AG04449 (cell line): ENCODE measurements around the gene PELI2.

Source experiments
- CTCF ChIA-PET: fragments of 350-600 bp; formaldehyde crosslinking; extraction: SDS; loops from one replicate; lab custom pipeline; 2021; ENCODE audit warnings: antibody characterized with exemption; lab: Yijun Ruan, JAX
- POLR2A ChIA-PET: fragments of 400-600, 350-600 bp; formaldehyde crosslinking; extraction: SDS; loops from one replicate; lab custom pipeline; 2020; ENCODE audit warnings: antibody characterized with exemption, inconsistent platforms; lab: Yijun Ruan, JAX
- DNase-seq: peaks from one replicate; pipeline ENCODE4 v3.0.0-alpha.2; 2010; ENCODE audit warnings: low read depth, low spot score
- H3K4me3 ChIP-seq: 2 replicates; pipeline ENCODE4 v1.5.1; 2011; ENCODE audit warnings: low read depth, mild to moderate bottlenecking, control low read depth, low read length
- TF ChIP-seq, protein P1 (sequence below): IDR thresholded peaks from one replicate; pipeline ENCODE4 v1.5.1; 2011; ENCODE audit warnings: mild to moderate bottlenecking, moderate library complexity, low read length, control low read depth, inconsistent platforms; ENCODE audit not compliant: insufficient read depth; ENCODE audit errors: missing control alignments

The PELI2 gene

DNA sequence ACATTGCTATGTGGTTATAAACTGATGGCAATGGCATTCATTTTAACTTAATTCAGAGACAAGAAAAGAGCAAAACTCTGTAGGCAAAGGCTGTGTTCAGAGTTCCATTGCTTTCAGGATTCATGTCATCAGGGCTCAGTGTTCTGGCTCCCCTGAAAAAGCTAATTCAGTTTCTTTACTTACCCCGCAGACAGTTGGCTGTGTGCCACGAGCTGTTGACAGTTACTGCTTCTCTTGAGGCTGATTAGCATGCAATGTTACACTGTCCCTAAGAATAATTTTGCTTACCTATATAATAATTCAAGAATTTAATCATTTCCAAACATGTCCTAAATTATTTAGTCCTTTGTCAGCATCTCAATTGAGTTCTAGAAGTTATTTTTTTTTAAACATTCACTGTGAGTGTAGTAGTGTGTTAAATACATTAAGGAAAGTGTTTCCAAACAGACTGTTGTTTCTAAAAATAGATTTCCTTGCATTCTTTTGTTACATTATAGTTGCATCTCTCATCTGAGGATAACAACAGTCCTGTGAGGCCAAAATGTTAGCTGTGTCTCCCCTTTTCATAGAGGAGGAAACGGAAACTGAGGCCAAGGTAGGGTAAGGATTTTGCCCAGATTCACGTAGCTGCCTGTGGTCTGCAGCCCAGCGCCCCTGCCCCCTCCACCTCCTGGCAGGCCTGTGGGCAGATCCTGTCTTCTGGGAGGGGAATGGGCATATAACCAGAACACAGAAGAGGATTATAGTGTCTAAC is 98.6 kb downstream of the PELI2 start:
- ChIA-PET POLR2A (no interaction called here), CTCF (interaction anchor here (0.9 to 1.6 kb wide), 4 partner anchors 10 to 123 kb away, joined by 3 to 4 read pairs (median 3); no protein-coding TSS in a partner anchor)
- no peak overlapping the region for H3K4me3 ChIP-seq
- no peak for DNase-seq
- TF ChIP-seq, protein P1, sequence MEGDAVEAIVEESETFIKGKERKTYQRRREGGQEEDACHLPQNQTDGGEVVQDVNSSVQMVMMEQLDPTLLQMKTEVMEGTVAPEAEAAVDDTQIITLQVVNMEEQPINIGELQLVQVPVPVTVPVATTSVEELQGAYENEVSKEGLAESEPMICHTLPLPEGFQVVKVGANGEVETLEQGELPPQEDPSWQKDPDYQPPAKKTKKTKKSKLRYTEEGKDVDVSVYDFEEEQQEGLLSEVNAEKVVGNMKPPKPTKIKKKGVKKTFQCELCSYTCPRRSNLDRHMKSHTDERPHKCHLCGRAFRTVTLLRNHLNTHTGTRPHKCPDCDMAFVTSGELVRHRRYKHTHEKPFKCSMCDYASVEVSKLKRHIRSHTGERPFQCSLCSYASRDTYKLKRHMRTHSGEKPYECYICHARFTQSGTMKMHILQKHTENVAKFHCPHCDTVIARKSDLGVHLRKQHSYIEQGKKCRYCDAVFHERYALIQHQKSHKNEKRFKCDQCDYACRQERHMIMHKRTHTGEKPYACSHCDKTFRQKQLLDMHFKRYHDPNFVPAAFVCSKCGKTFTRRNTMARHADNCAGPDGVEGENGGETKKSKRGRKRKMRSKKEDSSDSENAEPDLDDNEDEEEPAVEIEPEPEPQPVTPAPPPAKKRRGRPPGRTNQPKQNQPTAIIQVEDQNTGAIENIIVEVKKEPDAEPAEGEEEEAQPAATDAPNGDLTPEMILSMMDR: no peak

DNA sequence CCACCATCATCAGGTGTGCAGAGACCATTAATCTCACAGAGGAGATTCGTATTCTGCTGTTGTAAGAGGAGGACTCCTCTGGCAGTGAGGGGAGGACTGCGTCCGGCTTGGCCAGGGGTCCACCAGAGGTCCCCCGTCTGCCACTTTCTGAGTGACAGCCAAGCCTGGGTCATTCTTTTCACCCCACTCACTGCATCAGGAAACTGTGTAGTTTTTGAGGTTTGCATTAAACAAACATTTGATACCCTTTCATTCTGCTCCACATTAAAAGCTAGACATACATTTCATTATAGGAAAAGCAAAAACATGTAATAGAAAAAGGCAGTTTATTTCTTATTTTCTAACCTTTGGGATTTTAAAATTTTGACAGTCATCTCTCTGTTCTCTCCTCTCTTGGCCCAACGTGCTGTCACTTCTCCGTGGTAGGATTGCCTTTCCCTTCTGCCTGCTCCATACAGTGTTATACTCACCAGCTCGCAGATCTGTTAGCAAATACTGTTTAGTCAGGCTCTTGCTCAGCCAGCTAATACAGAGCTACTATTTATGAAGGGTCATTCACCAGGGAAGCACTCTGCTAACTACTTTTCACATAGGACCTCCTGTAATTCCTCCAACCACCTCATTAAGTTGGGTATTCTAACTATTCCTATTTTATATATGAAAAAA is 99.3 kb downstream of the PELI2 start:
- CTCF ChIA-PET: interaction anchor here (1.0 to 1.6 kb wide), 2 partner anchors 10 to 27 kb away, joined by 3 to 4 read pairs; no protein-coding TSS in a partner anchor
- no peak overlapping the region for H3K4me3 ChIP-seq
- POLR2A ChIA-PET: no interaction called here
- TF ChIP-seq, protein P1: no peak
- no peak for DNase-seq

DNA sequence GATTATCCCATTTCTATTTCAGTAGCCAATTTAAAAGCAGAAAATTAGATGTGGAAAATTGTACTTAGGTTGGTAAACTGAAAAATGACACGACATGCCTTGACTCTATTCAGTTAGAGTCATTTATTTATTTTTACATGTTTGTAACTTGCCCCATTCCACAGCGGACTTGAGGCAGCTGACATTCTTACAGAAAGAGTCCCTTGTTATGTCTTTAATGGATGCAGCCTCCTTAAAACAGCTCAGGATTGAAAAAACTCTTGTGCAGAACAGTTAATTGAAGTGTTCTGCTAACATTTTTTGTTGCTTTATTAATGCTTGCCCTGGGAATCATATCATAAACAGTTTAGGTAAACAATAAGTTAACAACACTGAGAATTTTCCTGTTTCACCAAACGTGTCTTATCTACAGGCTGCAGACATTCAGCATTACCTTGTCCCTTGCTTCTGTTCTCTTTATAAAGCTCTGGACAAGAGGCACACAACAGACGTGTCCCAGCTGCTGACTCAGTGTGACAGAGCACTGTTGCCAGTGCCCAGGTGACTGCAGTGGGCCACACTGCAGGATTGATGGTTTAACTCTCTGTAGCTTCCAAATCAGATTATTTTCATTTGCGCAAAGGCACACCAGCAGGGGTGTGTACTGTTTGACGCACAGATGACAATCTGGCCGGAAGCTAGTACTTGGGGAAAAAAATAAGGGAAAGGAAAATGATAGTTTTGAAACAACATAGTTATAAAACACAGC is 101.6 kb downstream of the PELI2 start:
- POLR2A ChIA-PET: no interaction called here
- DNase-seq: no peak
- CTCF ChIA-PET: interaction anchor here (0.7 kb wide), 1 partner anchor 11 kb away, joined by 3 read pairs; no protein-coding TSS in a partner anchor
- H3K4me3 ChIP-seq: no peak overlapping the region
- TF ChIP-seq, protein P1: no peak

DNA sequence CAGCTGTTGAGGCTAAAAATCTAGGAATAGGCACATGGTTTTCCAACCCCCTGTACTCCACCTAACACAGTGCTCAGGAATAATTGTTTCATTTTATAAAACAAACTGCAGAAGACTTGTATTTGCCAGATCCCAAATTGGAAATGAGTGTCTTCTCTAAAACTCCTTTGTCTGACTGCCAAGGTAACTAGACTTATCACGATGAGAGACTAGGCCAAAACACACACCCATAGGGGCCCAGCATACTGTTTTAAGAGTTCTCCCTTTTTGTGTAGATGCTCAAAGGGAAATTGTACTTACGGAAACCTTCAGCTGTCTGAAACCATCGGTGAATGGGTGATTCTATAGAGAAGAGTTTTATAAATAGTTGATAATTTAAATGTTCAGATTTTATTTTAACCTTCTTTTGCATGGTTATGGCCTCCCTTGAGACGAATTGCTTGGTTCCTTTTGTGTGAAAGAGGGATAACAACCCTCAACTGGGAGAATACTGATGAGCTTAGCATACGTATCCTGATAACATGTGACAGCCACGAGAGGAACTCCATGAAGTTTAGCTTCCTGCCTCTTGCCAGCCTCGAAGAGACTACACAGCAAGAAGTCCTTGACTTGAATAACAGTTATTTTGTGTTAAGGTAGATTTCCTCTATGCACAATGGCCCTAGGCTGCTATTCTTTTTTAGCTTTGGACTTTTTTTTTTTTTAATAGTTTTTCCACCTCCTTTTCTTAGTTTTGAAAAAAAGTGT is 103.3 kb downstream of the PELI2 start:
- DNase-seq: no peak
- H3K4me3 ChIP-seq: no peak overlapping the region
- CTCF ChIA-PET: interaction anchor here (0.6 to 0.8 kb wide), 2 partner anchors 23 to 87 kb away, joined by 3 read pairs; no protein-coding TSS in a partner anchor
- POLR2A ChIA-PET: no interaction called here
- TF ChIP-seq, protein P1: no peak

DNA sequence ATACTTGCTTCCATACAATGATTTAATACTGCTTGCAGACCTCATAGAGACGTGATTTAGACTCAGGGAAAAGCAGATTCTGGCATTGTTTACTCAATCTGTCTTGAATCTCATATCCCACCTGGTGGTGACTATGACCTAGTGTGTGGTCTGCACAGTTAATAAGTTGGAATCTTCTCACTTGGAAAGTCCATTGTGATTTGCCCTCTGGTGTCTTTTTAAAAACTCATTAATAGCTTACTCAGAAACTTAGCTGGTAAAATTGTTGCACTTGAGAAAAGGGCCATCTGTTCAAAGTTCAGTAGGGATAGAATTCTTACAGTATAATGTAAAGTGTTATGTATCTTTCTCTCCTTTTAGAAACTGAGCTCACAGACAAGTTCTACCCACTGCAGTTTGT is 106.0 kb downstream of the PELI2 start:
- no peak for DNase-seq
- CTCF ChIA-PET: interaction anchor here (1.4 kb wide), 1 partner anchor 1093 kb away, joined by 3 read pairs; no protein-coding TSS in a partner anchor
- H3K4me3 ChIP-seq: no peak overlapping the region

More for the DNA sequence above, 106.0 kb downstream of the PELI2 start:
- TF ChIP-seq, protein P1: no peak
- POLR2A ChIA-PET: interaction anchor here (1.3 kb wide), 1 partner anchor 11 kb away, joined by 4 read pairs; no protein-coding TSS in a partner anchor
